ENCODE data around the gene RIBC1. TPM values are rescaled to one million over a fixed set of nuclear protein-coding genes. Genes with fewer than 3 reads are reported as not detected.

RIBC1 gene
- total RNA-seq, 1 donor from 2014 or later: 0.43 TPM

GRCh38 chrX:53474707-53475106 is 52.0 kb downstream of the RIBC1 start:
- Mint-ChIP-seq H3K4me1 (ENCODE audit: low read depth) (no peaks in the 10 kb centered on the region), H3K36me3 (ENCODE audit: low read depth) (no peaks in the 10 kb centered on the region), H3K4me3 (ENCODE audit: low read depth) (no peak overlapping the region), H3K9me3 (no peaks in the 10 kb centered on the region), H3K27ac (no peak overlapping the region), H3K27me3 (ENCODE audit: low read depth) (peaks cover 9% of the 10 kb centered on the region)
- no peak for DNase-seq (ENCODE audit: low spot score)
- intact Hi-C loops (cut with micrococcal nuclease): no loop called here

GRCh38 chrX:53476371-53476770 is 53.7 kb downstream of the RIBC1 start:
- H3K27me3 Mint-ChIP-seq (ENCODE audit: low read depth): peaks cover 9% of the 10 kb centered on the region
- no peaks in the 10 kb centered on the region for H3K4me1 Mint-ChIP-seq (ENCODE audit: low read depth)
- DNase-seq (ENCODE audit: low spot score): no peak
- H3K4me3 Mint-ChIP-seq (ENCODE audit: low read depth): no peak overlapping the region
- no peak overlapping the region for H3K27ac Mint-ChIP-seq
- no peaks in the 10 kb centered on the region for H3K36me3 Mint-ChIP-seq (ENCODE audit: low read depth)
- H3K9me3 Mint-ChIP-seq: no peaks in the 10 kb centered on the region
- intact Hi-C loops (cut with micrococcal nuclease): no loop called here

GRCh38 chrX:53479301-53479700 is 56.6 kb downstream of the RIBC1 start:
- DNase-seq (ENCODE audit: low spot score): no peak
- intact Hi-C loops (cut with micrococcal nuclease): no loop called here
- Mint-ChIP-seq H3K4me3 (ENCODE audit: low read depth) (no peak overlapping the region), H3K27me3 (ENCODE audit: low read depth) (peaks cover 3% of the 10 kb centered on the region), H3K4me1 (ENCODE audit: low read depth) (no peaks in the 10 kb centered on the region), H3K27ac (no peak overlapping the region), H3K36me3 (ENCODE audit: low read depth) (no peaks in the 10 kb centered on the region), H3K9me3 (no peaks in the 10 kb centered on the region)

Other genes with a start within 250 kb of the RIBC1 start
- gene KDM5C, start 197.7 kb upstream of the RIBC1 start, total RNA-seq: 98.3 and 111 TPM in 2 replicates
- 0.14 and 0.21 TPM in 2 replicates for gene IQSEC2, start 141.3 kb upstream of the RIBC1 start, total RNA-seq
- 134 and 136 TPM in 2 replicates for gene SMC1A, start 219 bp upstream of the RIBC1 start, total RNA-seq
- 135 and 139 TPM in 2 replicates for gene HSD17B10, start 11.5 kb downstream of the RIBC1 start, total RNA-seq